ENCODE data around the gene HSF4.

The HSF4 gene

GRCh38 chr16:67174706-67175231 lies 10.2 kb downstream of the HSF4 start:
- TF ChIP-seq CTCF (IDR thresholded peaks at IDR 0.05; ENCODE audit: insufficient read depth, low read length, missing control alignments): no peak
- POLR2A ChIA-PET: interaction anchor here (0.9 to 1.3 kb wide), 2 partner anchors 14 to 22 kb away, joined by 3 to 8 read pairs; no protein-coding TSS in a partner anchor
- no peak for DNase-seq (ENCODE audit: low read depth, low spot score)
- peak overlapping the region; percentile 56 for H3K4me3 ChIP-seq (ENCODE audit: low read depth, low read length)
- CTCF ChIA-PET: interaction anchor here (1.2 to 10.1 kb wide), 7 partner anchors 10 to 221 kb away, joined by 3 to 110 read pairs (median 6); partner anchors contain the start of genes FBXL8, MATCAP1 and TRADD

- no peak for DNase-seq (ENCODE audit: low read depth, low spot score)
- ChIA-PET CTCF (interaction anchor here (1.2 to 10.1 kb wide), 6 partner anchors 8 to 222 kb away, joined by 4 to 110 read pairs (median 7); partner anchors contain the start of genes FBXL8, MATCAP1 and TRADD), POLR2A (no interaction called here)
- H3K4me3 ChIP-seq (ENCODE audit: low read depth, low read length): no peak overlapping the region
- no peak for TF ChIP-seq CTCF (IDR thresholded peaks at IDR 0.05; ENCODE audit: insufficient read depth, low read length, missing control alignments)
Observed at GRCh38 chr16:67176662-67177061, 12.1 kb downstream of the HSF4 start.

GRCh38 chr16:67177743-67178699 lies 13.5 kb downstream of the HSF4 start:
- no peak for DNase-seq (ENCODE audit: low read depth, low spot score)
- CTCF ChIA-PET: interaction anchor here (1.4 to 10.1 kb wide), 3 partner anchors 7 to 224 kb away, joined by 5 to 110 read pairs (median 7); partner anchors contain the start of gene MATCAP1
- POLR2A ChIA-PET: no interaction called here
- peak overlapping the region; percentile 15 for H3K4me3 ChIP-seq (ENCODE audit: low read depth, low read length)
- TF ChIP-seq CTCF (IDR thresholded peaks at IDR 0.05; ENCODE audit: insufficient read depth, low read length, missing control alignments): no peak

GRCh38 chr16:67179421-67180080 lies 15.0 kb downstream of the HSF4 start:
- DNase-seq (ENCODE audit: low read depth, low spot score): no peak
- ChIA-PET POLR2A (interaction anchor here (0.6 kb wide), 1 partner anchor 237 kb away, joined by 3 read pairs; no protein-coding TSS in a partner anchor), CTCF (interaction anchor here (1.2 kb wide), 1 partner anchor 25 kb away, joined by 4 read pairs; no protein-coding TSS in a partner anchor)
- TF ChIP-seq CTCF (IDR thresholded peaks at IDR 0.05; ENCODE audit: insufficient read depth, low read length, missing control alignments): peak; percentile 11
- no peak overlapping the region for H3K4me3 ChIP-seq (ENCODE audit: low read depth, low read length)

GRCh38 chr16:67180166-67180565 lies 15.6 kb downstream of the HSF4 start:
- ChIA-PET CTCF (no interaction called here), POLR2A (interaction anchor here (0.6 kb wide), 1 partner anchor 237 kb away, joined by 3 read pairs; no protein-coding TSS in a partner anchor)
- no peak for TF ChIP-seq CTCF (IDR thresholded peaks at IDR 0.05; ENCODE audit: insufficient read depth, low read length, missing control alignments)
- DNase-seq (ENCODE audit: low read depth, low spot score): no peak
- no peak overlapping the region for H3K4me3 ChIP-seq (ENCODE audit: low read depth, low read length)

Measured in AG04449 (cell line).